T-helper 2 cell treated with Interferon-gamma antibody and Interleukin-4, amounts not matched to agents 100 ng/mL and 5 ng/mL, for 36 hours (primary cell): ENCODE results near the gene GPAT3. TPM values are rescaled to one million over a fixed set of nuclear protein-coding genes. Genes with fewer than 3 reads are reported as not detected.
"Not testable (repeated sequence)": the region's sequence is repeated elsewhere in the genome, so short reads cannot be mapped to it uniquely, and the experiment has no call there.

Experiments used
- intact Hi-C: fragments of 100-400 bp; cut with micrococcal nuclease; formaldehyde crosslinking; loops from one replicate; pipeline ENCODE4 v1.15.1; 2023
- total RNA-seq: library from RNA; stranded (reverse); gene quantifications from 2 replicates; pipeline ENCODE4 v1.2.3, GENCODE V29; 2022

Gene GPAT3
- total RNA-seq, 1 donor from 2014 or later: 10.3 TPM

DNA sequence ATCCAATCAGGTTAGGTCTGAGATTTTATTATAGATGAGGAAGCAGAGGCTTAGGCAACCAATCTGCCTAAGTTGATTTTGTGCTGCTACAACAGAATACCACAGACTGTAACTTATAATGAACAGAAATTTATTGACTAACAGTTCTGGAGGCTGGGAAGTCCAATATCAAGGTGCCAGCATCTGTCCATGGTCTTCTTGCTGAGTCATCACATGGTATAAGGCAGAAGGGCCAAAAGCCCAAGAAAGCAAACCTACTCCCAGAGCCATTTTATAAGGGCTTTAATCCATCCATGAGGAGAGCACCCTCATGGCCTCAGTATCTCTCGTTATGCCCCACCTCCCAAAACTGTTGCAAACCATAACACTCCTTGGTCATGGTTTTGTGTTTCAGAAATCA lies 55.8 kb downstream of the GPAT3 start:
- intact Hi-C loops: no loop called here

DNA sequence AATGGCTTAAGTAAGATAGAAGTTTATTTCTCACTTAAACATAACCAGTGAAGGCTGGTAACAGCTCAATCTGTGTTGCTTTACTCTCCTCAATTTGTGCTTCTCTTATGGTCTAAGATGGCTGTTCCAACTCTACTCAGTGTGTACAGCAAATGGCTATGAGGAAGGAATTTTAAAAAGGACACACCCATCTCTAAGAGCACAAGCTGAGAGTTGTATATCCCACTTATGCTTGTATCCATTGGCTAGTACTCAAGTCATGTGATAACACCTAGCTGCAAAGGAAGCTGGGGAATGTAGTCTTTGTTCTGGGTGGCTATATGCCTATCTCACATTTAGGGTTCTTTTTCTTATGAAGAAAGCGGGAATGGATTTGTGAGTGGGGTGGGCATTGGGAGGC lies 63.3 kb downstream of the GPAT3 start:
- intact Hi-C loops: no loop called here

DNA sequence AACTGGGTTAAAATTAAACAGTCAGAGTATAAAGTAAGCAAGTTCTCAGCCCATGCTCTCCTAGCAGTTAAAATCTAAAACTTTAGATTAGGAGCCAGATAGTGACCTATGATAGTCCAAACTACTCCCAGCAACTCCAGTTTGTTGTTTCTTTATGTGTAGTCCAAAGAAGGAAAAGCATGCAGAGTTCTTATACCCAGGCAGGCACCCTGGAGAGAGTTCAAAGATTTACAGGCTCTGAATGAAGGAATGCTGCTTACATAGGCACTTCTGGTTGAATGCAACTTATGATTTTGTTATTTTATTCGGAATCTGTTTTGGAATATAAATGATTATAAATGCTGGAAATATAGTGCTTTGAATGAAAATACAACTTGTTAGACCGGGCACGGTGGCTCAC lies 67.2 kb downstream of the GPAT3 start:
- intact Hi-C loops: no loop called here

DNA sequence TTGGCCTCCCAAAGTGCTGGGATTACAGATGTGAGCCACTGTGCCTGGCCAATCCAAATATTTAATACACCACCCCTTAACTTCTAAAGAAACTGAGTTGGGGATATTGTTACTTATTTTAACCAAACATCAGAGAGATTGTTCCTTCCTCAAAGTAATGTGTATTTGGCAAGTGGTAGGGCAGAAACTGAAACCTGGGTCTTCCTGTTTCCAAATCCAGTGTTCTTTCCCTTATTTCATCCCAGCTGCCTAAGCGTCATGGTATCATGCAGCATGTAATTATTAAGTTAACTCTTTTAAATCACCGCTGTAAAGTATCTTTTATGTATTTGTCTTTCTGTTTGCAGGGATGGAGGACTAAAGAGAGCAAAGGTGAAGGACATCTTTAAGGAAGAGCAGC lies 68.4 kb downstream of the GPAT3 start:
- intact Hi-C loops: no loop called here

DNA sequence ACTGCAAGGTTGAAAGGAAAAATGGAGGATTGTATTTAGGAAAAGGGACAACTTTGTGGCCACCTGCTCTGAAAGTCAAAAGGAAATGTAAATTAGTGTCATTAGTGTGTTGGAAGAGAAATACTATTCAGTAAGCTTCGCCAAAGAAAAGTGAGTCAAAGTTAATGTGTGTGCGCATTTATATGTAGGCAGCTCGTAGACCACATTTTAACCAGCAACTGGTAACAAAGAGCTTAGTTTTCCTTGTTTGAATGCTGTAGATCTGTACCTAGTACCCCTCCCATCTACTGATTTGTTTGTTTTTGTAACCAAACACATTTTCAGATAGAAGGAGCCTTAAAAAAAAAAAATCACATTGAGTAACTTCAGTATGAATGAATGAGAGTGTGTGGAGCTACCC lies 69.3 kb downstream of the GPAT3 start:
- intact Hi-C loops: no loop called here

DNA sequence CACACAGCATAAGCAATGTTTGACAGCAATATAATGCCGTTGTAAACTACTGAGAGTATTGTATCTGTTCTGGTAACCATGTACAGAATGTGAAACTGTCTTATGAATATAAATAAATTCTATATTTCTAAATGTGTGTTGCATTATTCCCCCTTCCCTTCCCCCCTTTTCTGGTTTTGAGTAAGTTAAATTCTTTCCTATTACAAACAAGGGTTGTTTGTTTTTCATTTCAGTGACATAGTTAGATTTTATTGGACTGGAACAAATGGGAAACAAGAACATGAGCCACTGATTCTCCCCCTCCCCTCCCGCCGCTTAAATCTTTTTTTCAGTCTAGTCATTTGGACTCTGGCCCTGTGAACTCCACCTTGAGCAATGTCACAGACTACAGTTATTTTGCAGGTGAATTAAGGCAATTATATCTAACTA lies 69.8 kb downstream of the GPAT3 start:
- intact Hi-C loops: no loop called here

DNA sequence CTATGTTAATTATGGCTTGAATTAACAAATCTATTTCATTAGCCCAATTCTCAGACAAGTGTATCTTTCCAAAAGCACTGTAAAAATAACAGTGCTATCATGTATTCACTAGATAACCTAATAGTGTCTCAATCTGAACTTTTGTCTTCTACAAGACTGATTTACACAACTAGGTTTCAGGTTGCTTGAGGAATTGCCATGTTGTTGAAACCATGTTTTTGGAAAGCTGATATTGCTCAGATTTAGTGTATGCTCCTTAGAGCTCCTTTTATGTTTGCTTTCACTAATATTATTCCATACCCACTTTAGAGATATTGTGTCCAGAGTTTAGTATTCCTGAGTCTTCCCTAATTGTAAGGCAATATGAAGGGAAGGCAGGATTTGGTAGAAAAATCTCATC lies 70.6 kb downstream of the GPAT3 start:
- intact Hi-C loops: no loop called here

DNA sequence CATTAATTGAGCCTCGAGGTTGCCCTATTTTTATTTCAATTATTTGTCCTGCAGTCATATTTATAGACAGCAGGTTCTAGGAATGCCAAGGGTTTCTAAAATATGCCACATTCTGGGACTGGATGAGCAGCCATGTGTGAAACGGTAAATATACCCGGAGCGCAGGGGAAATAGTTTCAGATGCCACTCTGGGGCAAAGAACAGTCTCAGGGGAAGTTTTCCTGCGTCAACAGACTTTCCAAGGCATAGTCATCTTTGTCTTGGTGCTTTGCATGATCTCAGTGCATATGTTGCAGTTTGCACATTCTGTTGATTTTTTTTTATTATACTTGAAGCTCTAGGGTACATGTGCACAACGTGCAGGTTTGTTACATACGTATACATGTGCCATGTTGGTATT lies 71.0 kb downstream of the GPAT3 start:
- intact Hi-C loops: no loop called here

DNA sequence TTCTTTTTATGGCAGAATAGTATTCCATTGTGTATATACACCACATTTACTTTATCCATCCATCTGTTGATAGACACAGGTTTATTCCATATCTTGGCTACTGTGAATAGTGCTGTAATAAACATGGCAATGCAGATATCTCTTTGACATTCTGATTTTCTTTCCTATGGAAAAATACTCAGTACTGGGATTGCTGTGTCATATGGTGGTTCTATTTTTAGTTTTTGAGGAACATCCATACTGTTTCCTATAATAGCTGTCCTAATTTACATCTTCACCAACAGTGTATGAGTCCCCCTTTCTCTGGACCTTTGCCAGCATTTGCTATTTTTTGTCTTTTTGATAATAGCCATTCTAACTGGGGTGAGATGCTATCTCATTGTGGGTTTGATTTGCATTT lies 73.5 kb downstream of the GPAT3 start:
- intact Hi-C loops: no loop called here

DNA sequence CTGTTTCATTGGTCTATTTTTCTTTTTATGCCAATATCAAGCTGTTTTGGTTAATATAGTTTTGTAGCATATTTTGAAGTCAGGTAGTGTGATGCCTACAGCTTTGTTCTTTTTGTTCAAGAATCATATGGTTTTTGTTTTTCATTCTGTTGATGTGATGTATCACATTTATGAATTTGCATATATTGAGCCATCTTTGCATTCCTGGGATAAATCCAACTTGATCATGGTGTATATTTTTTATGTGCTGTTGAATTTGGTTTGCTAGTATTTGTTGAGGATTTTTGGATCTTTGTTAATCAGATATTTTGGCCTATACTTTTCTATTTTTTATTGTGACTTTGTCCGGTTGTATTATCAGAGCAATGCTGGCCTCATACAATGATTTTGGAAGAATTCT lies 74.8 kb downstream of the GPAT3 start:
- intact Hi-C loops: no loop called here

DNA sequence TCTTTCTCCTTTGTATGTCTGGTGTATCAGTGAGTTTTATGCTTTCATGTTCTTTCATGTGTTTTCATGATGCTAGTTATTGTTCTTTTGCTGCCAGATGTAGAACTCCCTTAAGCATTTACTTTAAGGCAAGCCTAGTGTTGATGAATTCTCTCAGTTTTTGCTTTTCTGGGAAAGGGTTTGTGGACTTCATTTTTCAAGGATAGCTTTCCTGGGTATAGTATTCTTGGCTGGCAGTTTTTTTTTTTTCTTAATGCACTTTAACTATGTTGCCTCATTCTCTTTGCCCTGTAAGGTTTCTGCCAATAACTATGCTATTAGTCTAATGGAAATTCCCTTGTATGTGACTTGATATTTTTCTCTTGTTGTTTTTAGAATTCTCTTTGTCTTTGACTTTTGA lies 77.1 kb downstream of the GPAT3 start:
- intact Hi-C loops: no loop called here

DNA sequence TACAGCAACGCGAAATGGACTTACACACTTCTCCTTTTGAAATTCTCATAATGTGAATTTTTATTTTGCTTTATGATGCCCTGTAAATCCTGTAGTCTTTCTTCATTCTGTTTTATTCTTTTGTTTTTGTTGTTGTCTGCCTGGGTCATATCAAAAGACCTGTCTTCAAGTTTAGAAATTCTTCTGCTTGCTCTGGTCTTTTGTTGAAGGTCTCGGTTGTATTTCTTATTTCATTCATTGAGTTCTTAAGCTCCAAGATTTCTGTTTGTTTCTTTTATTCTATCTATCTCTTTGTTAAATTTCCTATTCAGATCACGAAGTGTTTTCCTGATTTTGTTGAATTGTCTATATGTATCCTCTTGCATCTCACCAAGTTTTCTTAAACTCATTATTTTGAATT lies 78.1 kb downstream of the GPAT3 start:
- intact Hi-C loops: no loop called here

DNA sequence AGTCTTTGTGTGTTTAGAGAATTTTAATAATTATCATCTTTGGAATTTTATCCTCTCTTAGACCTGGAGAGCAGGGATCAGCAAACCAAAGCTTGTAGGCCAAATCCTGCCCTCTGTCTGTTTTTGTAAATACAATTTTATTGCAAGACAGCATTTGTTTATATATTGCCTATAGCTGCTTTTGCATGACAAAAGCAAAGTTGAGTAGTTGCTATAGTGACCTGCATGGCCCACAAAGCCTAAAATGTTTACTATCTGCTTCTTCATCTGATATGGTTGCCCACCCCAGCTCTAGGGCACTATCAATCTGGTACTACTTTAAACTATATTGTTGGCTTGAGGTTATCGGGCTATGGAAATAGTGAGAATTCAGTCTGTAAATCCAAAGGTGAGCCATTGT lies 80.3 kb downstream of the GPAT3 start:
- intact Hi-C loops: no loop called here

DNA sequence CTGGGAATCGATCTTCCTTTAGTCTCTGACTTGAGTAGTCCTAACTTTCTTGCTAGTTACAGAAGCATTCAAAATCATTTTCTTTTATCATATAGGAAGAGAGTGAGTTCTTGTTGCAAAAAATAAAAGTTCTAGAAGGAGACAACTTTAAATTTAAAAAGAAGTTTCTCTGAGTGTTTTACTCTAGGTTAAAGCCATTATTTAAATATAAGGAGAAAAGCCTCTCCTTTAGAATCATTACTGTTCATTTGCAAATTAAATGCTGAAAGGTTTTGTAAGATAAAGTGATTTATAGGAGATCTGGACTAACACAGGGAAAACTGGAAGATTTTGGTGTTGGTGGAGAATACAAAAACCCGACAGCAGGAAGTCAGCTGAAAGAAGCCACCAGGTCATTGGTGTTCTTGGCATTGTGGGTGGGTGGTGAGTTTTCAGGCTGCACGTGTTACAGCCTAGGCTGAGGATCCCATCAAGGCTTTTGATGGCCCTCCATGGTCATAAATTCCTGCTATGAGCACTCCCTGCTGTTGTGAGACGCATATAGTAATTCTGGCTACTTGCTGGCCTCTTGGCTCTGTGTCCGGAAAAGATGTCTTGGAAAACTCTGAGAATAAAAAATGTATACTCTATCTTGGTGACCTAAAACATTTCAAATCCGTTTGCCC lies 81.6 kb downstream of the GPAT3 start:
- intact Hi-C loops: no loop called here

DNA sequence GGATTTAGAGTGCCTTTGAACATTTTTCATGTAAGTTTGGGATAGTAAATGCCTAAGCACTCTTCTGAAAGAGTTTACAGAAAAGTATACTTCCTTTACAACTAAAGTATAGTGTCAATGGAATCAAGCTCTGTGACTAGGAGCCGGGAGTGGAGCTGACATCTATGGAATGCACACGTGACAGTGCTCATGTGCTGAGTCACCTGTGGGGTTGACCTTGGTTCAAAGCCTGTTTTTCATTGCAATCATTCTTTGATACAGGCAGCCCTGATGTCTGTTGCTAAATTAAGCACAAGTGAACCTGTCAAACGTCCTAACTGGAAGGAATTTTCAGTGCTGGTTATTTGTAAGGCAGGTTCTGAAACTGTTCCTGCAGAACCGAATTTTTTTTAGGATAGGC lies 82.5 kb downstream of the GPAT3 start:
- intact Hi-C loops: no loop called here

DNA sequence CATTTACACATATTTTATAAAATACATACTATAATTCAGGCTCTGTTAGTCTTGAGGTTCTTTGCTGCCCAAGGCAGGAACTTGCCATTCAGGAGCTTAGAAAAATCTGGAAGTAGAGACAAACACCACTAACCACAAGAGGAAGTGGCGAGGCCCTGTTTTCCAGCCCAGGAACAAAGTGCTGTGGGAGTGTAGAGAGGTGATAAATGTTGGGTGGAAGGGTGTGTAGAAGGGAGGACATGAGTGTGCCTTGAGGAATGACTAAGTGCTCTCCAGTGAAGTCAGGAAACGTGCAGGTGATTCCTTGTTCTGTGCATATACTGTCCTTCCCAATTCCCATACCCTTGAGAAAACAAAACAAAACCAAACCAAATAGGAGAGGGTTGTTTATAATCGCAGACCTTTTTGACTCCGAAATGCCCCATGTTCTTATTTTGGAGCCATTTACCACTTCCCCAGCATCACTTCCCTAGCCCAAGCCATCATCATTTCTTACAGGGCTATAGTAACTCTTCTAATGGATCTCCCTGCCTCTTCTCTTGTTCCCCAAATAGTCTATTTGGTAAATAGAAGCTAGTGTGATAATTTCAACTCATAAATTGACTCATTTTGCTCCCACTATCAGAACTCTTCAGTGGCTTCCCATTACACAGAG lies 83.2 kb downstream of the GPAT3 start:
- intact Hi-C loops: no loop called here

DNA sequence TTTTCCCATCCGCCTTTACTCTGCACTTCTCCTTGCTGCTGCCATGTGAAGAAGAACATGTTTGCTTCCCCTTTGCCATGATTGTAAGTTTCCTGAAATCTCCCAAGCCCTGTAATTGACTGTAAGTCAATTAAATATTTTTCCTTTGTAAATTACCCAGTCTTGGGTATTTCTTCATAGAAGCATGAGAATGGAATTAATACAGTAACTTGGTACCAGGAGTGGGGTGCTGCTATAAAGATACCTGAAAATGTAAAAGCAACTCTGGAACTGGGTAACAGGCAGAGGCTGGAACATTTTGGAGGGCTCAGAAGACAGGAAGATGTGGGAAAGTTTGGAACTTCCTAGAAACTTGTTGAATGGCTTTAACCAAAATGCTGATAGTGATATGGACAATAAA lies 86.2 kb downstream of the GPAT3 start:
- intact Hi-C loops: not testable (repeated sequence)

DNA sequence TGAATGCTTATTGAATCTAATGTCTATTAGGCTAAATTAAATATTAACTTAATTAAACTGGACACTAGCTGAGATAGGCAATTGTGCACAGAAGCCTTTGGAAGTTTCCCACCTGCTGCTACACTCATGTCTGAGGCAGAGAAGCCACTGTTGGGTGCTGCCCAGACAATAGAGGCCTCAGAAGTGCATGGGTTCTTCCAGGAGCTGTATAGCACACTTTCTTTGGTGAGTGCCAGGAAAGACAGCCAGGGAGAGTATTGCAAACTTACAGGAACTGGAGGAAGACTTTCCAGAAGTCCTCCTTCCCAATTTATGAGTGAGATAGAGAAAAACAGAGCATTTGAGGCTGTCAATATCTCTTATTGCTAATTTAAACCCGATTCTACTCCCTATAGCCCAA lies 89.9 kb downstream of the GPAT3 start:
- intact Hi-C loops: no loop called here

DNA sequence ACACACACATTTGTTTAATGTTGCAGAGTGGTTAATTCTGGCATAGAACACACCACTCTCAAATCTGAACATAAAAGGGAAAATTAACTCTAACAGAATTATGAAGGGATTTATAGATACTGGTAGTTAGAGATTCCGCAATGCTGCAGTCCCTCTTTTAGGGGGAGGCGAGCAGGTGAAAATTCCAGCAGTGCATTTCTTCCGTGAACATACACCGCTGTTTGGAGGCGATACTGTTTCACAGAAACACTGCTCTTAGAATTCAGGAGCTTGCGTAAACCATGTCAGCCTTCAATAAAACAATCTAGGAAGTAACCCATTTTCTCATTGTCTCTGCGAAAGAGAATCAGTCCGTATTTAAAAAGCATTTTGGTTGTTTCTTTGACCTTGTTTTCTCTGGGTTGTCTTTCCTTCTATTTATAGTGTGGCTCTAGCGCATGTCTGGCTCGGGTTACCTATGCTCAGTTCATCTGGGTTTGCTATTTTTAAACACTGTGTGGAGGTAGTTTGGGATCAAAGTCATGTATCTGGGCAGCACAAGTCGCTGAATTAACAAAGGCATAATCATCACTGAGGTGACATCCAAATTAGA lies 90.4 kb downstream of the GPAT3 start:
- intact Hi-C loops: no loop called here

DNA sequence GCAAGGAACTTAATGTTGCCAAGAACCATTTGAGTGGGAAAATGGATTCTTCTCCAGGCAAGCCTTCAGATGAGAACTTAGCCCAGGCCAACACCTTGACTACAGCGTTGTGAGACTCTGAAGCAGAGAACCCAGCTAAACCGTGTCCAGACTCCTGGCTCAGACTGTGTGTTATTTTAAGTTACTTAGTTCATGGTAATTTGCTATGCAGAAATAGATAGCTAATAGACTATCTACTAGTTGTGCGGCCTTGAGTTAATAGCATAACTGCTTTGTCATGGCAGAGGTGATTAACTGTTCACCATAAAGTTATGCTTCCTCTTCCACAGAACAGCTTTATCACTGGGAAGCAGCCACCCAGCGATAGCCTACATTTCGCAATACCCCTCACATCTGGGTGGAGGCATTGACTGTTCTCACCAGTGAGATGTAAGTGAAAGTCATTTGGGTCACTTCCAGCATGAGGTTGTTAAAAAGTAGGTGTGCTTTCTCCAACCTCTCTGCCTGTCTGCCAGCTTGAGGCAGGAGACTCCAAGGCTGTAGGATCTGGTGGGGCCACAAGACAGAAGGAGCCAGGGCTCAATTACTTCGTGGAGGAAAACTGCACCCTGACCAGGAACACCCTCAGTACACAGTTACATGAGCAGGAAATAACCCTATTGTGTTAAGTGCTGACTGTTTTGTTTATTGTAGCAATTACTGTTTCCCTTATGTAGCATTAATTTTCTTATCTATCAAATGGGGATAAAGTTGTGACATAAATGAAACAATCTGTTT lies 94.2 kb downstream of the GPAT3 start:
- intact Hi-C loops: no loop called here

DNA sequence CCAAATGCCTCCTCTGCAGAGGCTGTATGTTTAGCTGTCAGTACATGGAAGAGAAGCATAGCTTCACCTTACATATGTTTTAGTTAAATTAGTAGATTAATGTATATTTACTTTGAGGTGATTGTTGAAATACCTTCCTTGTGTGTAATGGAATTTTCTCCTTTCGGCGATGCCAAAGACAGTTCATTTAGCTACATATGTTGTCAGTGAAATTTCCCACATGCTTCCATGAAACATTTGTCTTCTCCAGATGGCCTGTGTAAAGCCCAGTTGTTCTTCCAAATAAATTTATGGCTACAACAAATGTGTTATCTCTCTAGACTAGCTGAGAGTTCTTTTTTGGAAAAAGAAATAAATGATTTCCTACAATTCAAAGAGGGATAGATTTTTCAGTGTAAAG lies 95.2 kb downstream of the GPAT3 start:
- intact Hi-C loops: no loop called here

DNA sequence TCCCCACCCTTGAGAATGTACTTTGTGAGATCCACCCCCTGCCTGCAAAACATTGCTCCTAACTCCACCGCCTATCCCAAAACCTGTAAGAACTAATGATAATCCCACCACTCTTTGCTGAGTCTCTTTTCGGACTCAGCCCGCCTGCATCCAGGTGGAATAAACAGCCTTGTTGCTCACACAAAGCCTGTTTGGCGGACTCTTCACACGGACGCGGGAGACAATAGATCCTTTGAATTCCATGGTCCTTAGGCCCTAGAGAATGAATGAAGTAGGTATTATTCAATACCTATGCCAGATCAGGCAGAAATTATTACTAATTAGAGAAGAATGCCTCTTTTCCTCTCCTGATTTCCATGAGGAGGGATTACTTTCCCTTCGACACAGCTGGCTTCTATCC lies 101.0 kb downstream of the GPAT3 start:
- intact Hi-C loops: no loop called here
